Esophagus muscularis mucosa (tissue), 4 donors: ENCODE measurements around the gene CLIC3. TPM values are rescaled to one million over a fixed set of nuclear protein-coding genes. Genes with fewer than 3 reads are reported as not detected.
A peak's percentile ranks its signal among the peaks of the same experiment; 100 is the strongest.

ENCODE experiments used
- DNase-seq: peaks from one replicate; pipeline ENCODE4 v3.0.0-alpha.2; 2017; ENCODE audit errors: extremely low spot score
- H3K27ac ChIP-seq, 4 donors: fragments of 200-600 bp; sonication (generic); replicated peaks in 1 of 4; 1 replicate in 3 of 4; 2 replicates in 1 of 4; pipeline ENCODE4 v1.5.1; 2016 to 2019; ENCODE audit warnings: mild to moderate bottlenecking in 1 of 4
- H3K27me3 ChIP-seq, 4 donors: fragments of 200-600 bp; sonication (generic); one replicate each; pipeline versions ENCODE4 v1.5.1 to v1.6.0; 2016 to 2019
- H3K36me3 ChIP-seq, 4 donors: fragments of 200-600 bp; sonication (generic); one replicate each; pipeline ENCODE4 v1.5.1; 2016 to 2019
- H3K4me1 ChIP-seq, 4 donors: fragments of 200-600 bp; sonication (generic); one replicate each; pipeline ENCODE4 v1.5.1; 2016 to 2019
- H3K4me3 ChIP-seq, 4 donors: fragments of 200-600 bp; sonication (generic); 1 replicate in 2 of 4; 2 replicates in 2 of 4; pipeline ENCODE4 v1.5.1; 2016 to 2019; ENCODE audit warnings: mild to moderate bottlenecking in 4 of 4, moderate library complexity in 1 of 4
- H3K9me3 ChIP-seq, 4 donors: fragments of 200-600 bp; sonication (generic); 1 replicate in 3 of 4; 2 replicates in 1 of 4; pipeline ENCODE4 v1.5.1; 2016 to 2019
- CTCF ChIP-seq, 3 experiments: fragments of 200-600 bp in 2 of 3; fragments of 450-650 bp in 1 of 3; sonication (generic) in 2 of 3; IDR thresholded peaks; one replicate each; pipeline ENCODE4 v1.5.1; 2017 to 2019; ENCODE audit warnings: antibody characterized with exemption in 3 of 3, mild to moderate bottlenecking in 2 of 3, moderate library complexity in 1 of 3
- EP300 ChIP-seq: sonication (generic); formaldehyde crosslinking; IDR thresholded peaks from one replicate; pipeline ENCODE4 v1.6.1; 2017; ENCODE audit warnings: antibody characterized with exemption
- POLR2A ChIP-seq: fragments of 450-650 bp; IDR thresholded peaks from one replicate; pipeline ENCODE4 v1.6.1; 2017; ENCODE audit warnings: antibody characterized with exemption, moderate library complexity, mild to moderate bottlenecking, low read depth
- POLR2AphosphoS5 ChIP-seq, 2 donors: sonication (generic); formaldehyde crosslinking; IDR thresholded peaks; one replicate each; pipeline ENCODE4 v1.6.1; 2017; ENCODE audit warnings: antibody characterized with exemption in 2 of 2
- WGBS: methylation state at CpG from one replicate; pipeline ENCODE4 v1.1.5; 2018; 5-methylcytosine and 5-hydroxymethylcytosine counted together
- intact Hi-C: fragments of 100-400 bp; cut with DNase I; formaldehyde crosslinking; loops from one replicate; pipeline ENCODE4 v1.15.1; 2023
- total RNA-seq, 4 donors: library from RNA; depleted of rRNA; stranded (reverse); fragments of >200 nt; gene quantifications; one replicate each; pipeline versions ENCODE4 v1.1.0 to v1.2.1, GENCODE V29; 2016

The CLIC3 gene
- total RNA-seq, 4 donors from 2014 or later = 1.4 to 2.5 TPM; not detected in 2

GRCh38 chr9:136970361-136970760 is 26.0 kb downstream of the CLIC3 start:
- WGBS = no CpG with 5 or more reads among the region's 11 CpGs
- peaks cover 6 to 19% (median 13%) of the 10 kb centered on the region in 4 donors for H3K4me1 ChIP-seq
- no peak for DNase-seq
- no peak overlapping the region for H3K27ac ChIP-seq
- H3K36me3 ChIP-seq = no peaks in the 10 kb centered on the region
- no peak overlapping the region for H3K4me3 ChIP-seq
- intact Hi-C loops = no loop called here
- TF ChIP-seq EP300 = no peak
- no peak for TF ChIP-seq POLR2AphosphoS5 (IDR thresholded peaks at IDR 0.05)
- TF ChIP-seq CTCF (IDR thresholded peaks at IDR 0.05) = no peak
- TF ChIP-seq POLR2A = no peak
- H3K9me3 ChIP-seq = no peaks in the 10 kb centered on the region
- peaks cover 0 to 48% (median 0%) of the 10 kb centered on the region in 4 donors for H3K27me3 ChIP-seq

GRCh38 chr9:136969774-136970173 is 26.6 kb downstream of the CLIC3 start:
- Histone ChIP-seq H3K4me3 (no peak overlapping the region), H3K9me3 (no peaks in the 10 kb centered on the region), H3K4me1 (peaks cover 4 to 14% (median 10%) of the 10 kb centered on the region in 4 donors), H3K27me3 (peaks cover 0 to 53% (median 0%) of the 10 kb centered on the region in 4 donors), H3K36me3 (no peaks in the 10 kb centered on the region), H3K27ac (no peak overlapping the region)
- 70% methylated on average over 4 of the region's 5 CpGs for WGBS
- intact Hi-C loops = no loop called here
- DNase-seq = no peak
- TF ChIP-seq POLR2AphosphoS5 (IDR thresholded peaks at IDR 0.05) (no peak), EP300 (no peak)

- no peaks in the 10 kb centered on the region for H3K36me3 ChIP-seq
- H3K27ac ChIP-seq = no peak overlapping the region
- H3K9me3 ChIP-seq = no peaks in the 10 kb centered on the region
- intact Hi-C loops = no loop called here
- no peak for DNase-seq
- TF ChIP-seq EP300 (no peak), CTCF (IDR thresholded peaks at IDR 0.05) (no peak), POLR2AphosphoS5 (IDR thresholded peaks at IDR 0.05) (no peak), POLR2A (no peak)
- peaks cover 7 to 17% (median 14%) of the 10 kb centered on the region in 4 donors for H3K4me1 ChIP-seq
- no peak overlapping the region for H3K4me3 ChIP-seq
- H3K27me3 ChIP-seq = peaks cover 0 to 55% (median 0%) of the 10 kb centered on the region in 4 donors
- 86% methylated on average over 3 of the region's 17 CpGs for WGBS
Observed at GRCh38 chr9:136969150-136969549, 27.2 kb downstream of the CLIC3 start.

GRCh38 chr9:136968333-136969127 is 27.8 kb downstream of the CLIC3 start:
- peaks cover 7 to 19% (median 17%) of the 10 kb centered on the region in 4 donors for H3K4me1 ChIP-seq
- intact Hi-C loops = no loop called here
- no peak for TF ChIP-seq CTCF (IDR thresholded peaks at IDR 0.05)
- no peak for TF ChIP-seq EP300
- no peak for TF ChIP-seq POLR2A
- no peak for TF ChIP-seq POLR2AphosphoS5 (IDR thresholded peaks at IDR 0.05)
- no peak overlapping the region for H3K4me3 ChIP-seq
- H3K27ac ChIP-seq = no peak overlapping the region
- no peaks in the 10 kb centered on the region for H3K36me3 ChIP-seq
- no peak for DNase-seq
- no peaks in the 10 kb centered on the region for H3K9me3 ChIP-seq
- H3K27me3 ChIP-seq = peaks cover 0 to 60% (median 0%) of the 10 kb centered on the region in 4 donors
- 78% methylated on average over 8 of the region's 17 CpGs for WGBS

GRCh38 chr9:136965771-136966484 is 30.4 kb downstream of the CLIC3 start:
- Histone ChIP-seq H3K4me1 (peaks cover 10 to 24% (median 20%) of the 10 kb centered on the region in 4 donors), H3K27ac (no peak overlapping the region), H3K27me3 (peaks cover 0 to 54% (median 0%) of the 10 kb centered on the region in 4 donors), H3K9me3 (no peaks in the 10 kb centered on the region), H3K4me3 (peak overlapping the region in 1 of 4 donors; percentile 8), H3K36me3 (no peaks in the 10 kb centered on the region)
- intact Hi-C loops = no loop called here
- TF ChIP-seq EP300 = no peak
- DNase-seq = no peak
- WGBS = 29% methylated on average over 22 of the region's 23 CpGs
